HepG2 (cell line): ENCODE results near the gene NRN1L. TPM values are rescaled to one million over a fixed set of nuclear protein-coding genes. Genes with fewer than 3 reads are reported as not detected.
A peak's percentile ranks its signal among the peaks of the same experiment; 100 is the strongest.

Experiments used
- ATAD3A ChIP-seq: sonication (generic); formaldehyde crosslinking; IDR thresholded peaks from 2 replicates; pipeline ENCODE4 v1.4.0; 2020; ENCODE audit warnings: missing genetic modification reagents
- CEBPB ChIP-seq: IDR thresholded peaks from 2 replicates; pipeline ENCODE4 v1.6.1; 2011; ENCODE audit warnings: low read depth, low read length, improper control_type of control experiment, borderline replicate concordance
- CREM ChIP-seq, 2 experiments: sonication (generic) in 1 of 2; formaldehyde crosslinking in 1 of 2; IDR thresholded peaks; 2 replicates each; pipeline versions ENCODE4 v1.4.0 to v1.6.1; 2016 to 2020; ENCODE audit warnings: antibody characterized with exemption in 1 of 2, mild to moderate bottlenecking in 1 of 2, missing genetic modification reagents in 1 of 2
- HNF4G ChIP-seq, 2 experiments: sonication (generic) in 1 of 2; formaldehyde crosslinking in 1 of 2; IDR thresholded peaks; 2 replicates each; pipeline versions ENCODE4 v1.4.0 to v1.6.1; 2011 to 2020; ENCODE audit warnings: borderline replicate concordance in 2 of 2, low read depth in 2 of 2, mild to moderate bottlenecking in 2 of 2, low read length in 1 of 2, missing genetic modification reagents in 1 of 2, moderate library complexity in 1 of 2
- SPEN ChIP-seq: sonication (generic); formaldehyde crosslinking; IDR thresholded peaks from 2 replicates; pipeline ENCODE4 v1.5.1; 2020; ENCODE audit warnings: low read depth, mild to moderate bottlenecking, missing genetic modification reagents
- TAF15 ChIP-seq: fragments of 200-400 bp; formaldehyde crosslinking; IDR thresholded peaks from one replicate; pipeline ENCODE4 v1.6.1; 2018; ENCODE audit warnings: mild to moderate bottlenecking, low read depth, low read length; ENCODE audit not compliant: poor library complexity, severe bottlenecking
- ZBTB8A ChIP-seq: sonication (generic); formaldehyde crosslinking; IDR thresholded peaks from 2 replicates; pipeline ENCODE4 v1.4.0; 2020; ENCODE audit warnings: mild to moderate bottlenecking, low read depth, missing genetic modification reagents, borderline replicate concordance
- ZKSCAN1 ChIP-seq: fragments of 150-350 bp; IDR thresholded peaks from 2 replicates; pipeline ENCODE4 v1.6.1; 2014; ENCODE audit warnings: low read length
- ZMYM2 ChIP-seq: sonication (generic); formaldehyde crosslinking; IDR thresholded peaks from 2 replicates; pipeline ENCODE4 v1.8.0; 2022; ENCODE audit warnings: mild to moderate bottlenecking, missing genetic modification reagents
- ZNF101 ChIP-seq: sonication (generic); formaldehyde crosslinking; IDR thresholded peaks from 2 replicates; pipeline ENCODE4 v1.4.0; 2020; ENCODE audit warnings: mild to moderate bottlenecking, low read depth, missing genetic modification reagents, borderline replicate concordance
- ZNF20 ChIP-seq: sonication (generic); formaldehyde crosslinking; IDR thresholded peaks from 2 replicates; pipeline ENCODE4 v1.4.0; 2020; ENCODE audit warnings: mild to moderate bottlenecking, moderate library complexity, missing genetic modification reagents
- ZNF331 ChIP-seq: sonication (generic); formaldehyde crosslinking; IDR thresholded peaks from 2 replicates; pipeline ENCODE4 v1.4.0; 2020; ENCODE audit warnings: missing genetic modification reagents
- ZNF572 ChIP-seq: sonication (generic); formaldehyde crosslinking; IDR thresholded peaks from 2 replicates; pipeline ENCODE4 v1.5.1; 2020; ENCODE audit warnings: mild to moderate bottlenecking, missing genetic modification reagents
- ZSCAN12 ChIP-seq: sonication (generic); formaldehyde crosslinking; IDR thresholded peaks from 2 replicates; pipeline ENCODE4 v1.9.0; 2021; ENCODE audit warnings: mild to moderate bottlenecking, missing genetic modification reagents
- polyA plus RNA-seq, 8 experiments: library from polyadenylated mRNA; depleted of rRNA in 3 of 8; stranded (reverse) in 7 of 8; unstranded in 1 of 8; fragments of >200 nt; fragmentation: Illumina TruSeq in 4 of 8; extraction: Trizol in 4 of 8; gene quantifications; 2 replicates each; pipeline versions ENCODE4 v1.2.1 to v1.2.3, GENCODE V29; 2011 to 2016; ENCODE audit warnings: low read depth in 4 of 8, missing spikeins in 1 of 8, mixed read lengths in 1 of 8; ENCODE audit not compliant: insufficient read depth in 1 of 8
- total RNA-seq, 5 experiments: library from RNA; depleted of rRNA; stranded (reverse); fragments of >200 nt; fragmentation: Illumina TruSeq; extraction: Trizol; gene quantifications; 2 replicates each; pipeline ENCODE4 v1.2.3, GENCODE V29; 2016; ENCODE audit warnings: low read depth in 1 of 5
- TF ChIP-seq, protein P1 (sequence below): sonication (generic); formaldehyde crosslinking; IDR thresholded peaks from 2 replicates; pipeline ENCODE4 v1.9.0; 2021; ENCODE audit warnings: mild to moderate bottlenecking, missing genetic modification reagents
- TF ChIP-seq, protein P2 (sequence below): sonication (generic); formaldehyde crosslinking; IDR thresholded peaks from 2 replicates; pipeline ENCODE4 v1.5.0; 2020; ENCODE audit warnings: missing genetic modification reagents, mild to moderate bottlenecking, borderline replicate concordance
- TF ChIP-seq, protein P3 (sequence below): sonication (generic); formaldehyde crosslinking; IDR thresholded peaks from 2 replicates; pipeline ENCODE4 v1.4.0; 2020; ENCODE audit warnings: missing genetic modification reagents

The NRN1L gene
- total and polyA plus RNA-seq, 2 of the 13 experiments (the other 11 are each of a cell fraction or from before 2014, with no cell fraction given), result 0.53 to 1.2 TPM

DNA sequence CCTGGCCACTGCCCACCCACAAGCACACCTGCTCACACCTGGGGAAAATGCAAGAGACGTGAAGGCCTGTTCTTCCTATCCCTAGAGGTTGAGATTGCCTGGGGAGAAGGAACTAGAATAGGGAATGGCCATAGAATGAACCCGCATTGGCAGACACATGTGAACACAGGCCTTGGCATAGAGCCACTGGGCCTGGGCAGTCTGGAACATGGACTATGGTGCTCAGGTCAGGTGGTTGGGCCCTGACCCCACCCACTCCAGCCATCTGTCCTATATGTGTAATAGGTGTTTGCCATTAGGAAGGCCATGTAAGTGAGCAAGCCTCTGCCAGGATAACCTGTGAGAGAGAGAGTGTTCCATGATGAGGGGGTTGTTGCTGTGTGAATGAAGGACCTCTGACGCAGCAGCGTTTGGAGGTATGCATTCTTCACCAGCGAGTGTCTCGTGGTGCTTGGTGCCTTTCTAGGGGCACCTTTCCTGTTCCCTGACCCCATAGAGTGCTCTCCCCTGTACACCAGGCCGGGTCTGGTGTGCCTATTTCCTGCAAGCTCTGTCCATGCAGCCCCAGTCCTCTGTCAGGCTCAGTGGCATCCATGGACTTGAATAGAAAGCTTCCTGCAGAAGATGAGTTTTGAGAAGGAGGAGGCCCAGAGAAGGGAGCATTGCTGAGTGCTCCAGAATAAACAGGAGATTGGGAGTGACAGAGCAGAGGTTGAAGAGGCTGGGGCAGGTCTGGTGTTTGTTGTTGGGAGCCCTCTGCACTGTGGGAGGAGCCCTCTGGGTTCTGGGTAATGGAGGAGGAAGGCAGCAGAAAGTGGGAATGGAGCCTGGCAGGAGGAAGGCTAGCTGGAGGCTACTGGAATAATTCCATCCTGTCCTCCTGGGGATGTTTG is 31.4 kb downstream of the NRN1L start (continued):
- TF ChIP-seq, protein P1, sequence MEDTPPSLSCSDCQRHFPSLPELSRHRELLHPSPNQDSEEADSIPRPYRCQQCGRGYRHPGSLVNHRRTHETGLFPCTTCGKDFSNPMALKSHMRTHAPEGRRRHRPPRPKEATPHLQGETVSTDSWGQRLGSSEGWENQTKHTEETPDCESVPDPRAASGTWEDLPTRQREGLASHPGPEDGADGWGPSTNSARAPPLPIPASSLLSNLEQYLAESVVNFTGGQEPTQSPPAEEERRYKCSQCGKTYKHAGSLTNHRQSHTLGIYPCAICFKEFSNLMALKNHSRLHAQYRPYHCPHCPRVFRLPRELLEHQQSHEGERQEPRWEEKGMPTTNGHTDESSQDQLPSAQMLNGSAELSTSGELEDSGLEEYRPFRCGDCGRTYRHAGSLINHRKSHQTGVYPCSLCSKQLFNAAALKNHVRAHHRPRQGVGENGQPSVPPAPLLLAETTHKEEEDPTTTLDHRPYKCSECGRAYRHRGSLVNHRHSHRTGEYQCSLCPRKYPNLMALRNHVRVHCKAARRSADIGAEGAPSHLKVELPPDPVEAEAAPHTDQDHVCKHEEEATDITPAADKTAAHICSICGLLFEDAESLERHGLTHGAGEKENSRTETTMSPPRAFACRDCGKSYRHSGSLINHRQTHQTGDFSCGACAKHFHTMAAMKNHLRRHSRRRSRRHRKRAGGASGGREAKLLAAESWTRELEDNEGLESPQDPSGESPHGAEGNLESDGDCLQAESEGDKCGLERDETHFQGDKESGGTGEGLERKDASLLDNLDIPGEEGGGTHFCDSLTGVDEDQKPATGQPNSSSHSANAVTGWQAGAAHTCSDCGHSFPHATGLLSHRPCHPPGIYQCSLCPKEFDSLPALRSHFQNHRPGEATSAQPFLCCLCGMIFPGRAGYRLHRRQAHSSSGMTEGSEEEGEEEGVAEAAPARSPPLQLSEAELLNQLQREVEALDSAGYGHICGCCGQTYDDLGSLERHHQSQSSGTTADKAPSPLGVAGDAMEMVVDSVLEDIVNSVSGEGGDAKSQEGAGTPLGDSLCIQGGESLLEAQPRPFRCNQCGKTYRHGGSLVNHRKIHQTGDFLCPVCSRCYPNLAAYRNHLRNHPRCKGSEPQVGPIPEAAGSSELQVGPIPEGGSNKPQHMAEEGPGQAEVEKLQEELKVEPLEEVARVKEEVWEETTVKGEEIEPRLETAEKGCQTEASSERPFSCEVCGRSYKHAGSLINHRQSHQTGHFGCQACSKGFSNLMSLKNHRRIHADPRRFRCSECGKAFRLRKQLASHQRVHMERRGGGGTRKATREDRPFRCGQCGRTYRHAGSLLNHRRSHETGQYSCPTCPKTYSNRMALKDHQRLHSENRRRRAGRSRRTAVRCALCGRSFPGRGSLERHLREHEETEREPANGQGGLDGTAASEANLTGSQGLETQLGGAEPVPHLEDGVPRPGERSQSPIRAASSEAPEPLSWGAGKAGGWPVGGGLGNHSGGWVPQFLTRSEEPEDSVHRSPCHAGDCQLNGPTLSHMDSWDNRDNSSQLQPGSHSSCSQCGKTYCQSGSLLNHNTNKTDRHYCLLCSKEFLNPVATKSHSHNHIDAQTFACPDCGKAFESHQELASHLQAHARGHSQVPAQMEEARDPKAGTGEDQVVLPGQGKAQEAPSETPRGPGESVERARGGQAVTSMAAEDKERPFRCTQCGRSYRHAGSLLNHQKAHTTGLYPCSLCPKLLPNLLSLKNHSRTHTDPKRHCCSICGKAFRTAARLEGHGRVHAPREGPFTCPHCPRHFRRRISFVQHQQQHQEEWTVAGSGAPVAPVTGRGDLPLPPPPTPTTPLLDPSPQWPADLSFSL, result no peak
- TF ChIP-seq SPEN (CRISPR knock-in tag) (no peak), CEBPB (no peak), HNF4G (IDR thresholded peaks at IDR 0.05; ENCODE audit: borderline replicate concordance, low read depth, low read length) (0 out of 2 replicates have a peak, but pooled peaks have one; percentile 11), HNF4G (CRISPR knock-in tag; IDR thresholded peaks at IDR 0.05; ENCODE audit: borderline replicate concordance, low read depth) (no peak), TAF15 (no peak), ZNF20 (CRISPR knock-in tag) (no peak), CREM (IDR thresholded peaks at IDR 0.05) (no peak), CREM (CRISPR knock-in tag; IDR thresholded peaks at IDR 0.05) (no peak), ZBTB8A (CRISPR knock-in tag) (no peak), ZKSCAN1 (no peak), ZMYM2 (CRISPR knock-in tag) (no peak), ZSCAN12 (CRISPR knock-in tag) (no peak), ZNF331 (CRISPR knock-in tag) (no peak), ATAD3A (CRISPR knock-in tag) (no peak), ZNF101 (CRISPR knock-in tag) (no peak), ZNF572 (no peak)
- TF ChIP-seq, protein P2, sequence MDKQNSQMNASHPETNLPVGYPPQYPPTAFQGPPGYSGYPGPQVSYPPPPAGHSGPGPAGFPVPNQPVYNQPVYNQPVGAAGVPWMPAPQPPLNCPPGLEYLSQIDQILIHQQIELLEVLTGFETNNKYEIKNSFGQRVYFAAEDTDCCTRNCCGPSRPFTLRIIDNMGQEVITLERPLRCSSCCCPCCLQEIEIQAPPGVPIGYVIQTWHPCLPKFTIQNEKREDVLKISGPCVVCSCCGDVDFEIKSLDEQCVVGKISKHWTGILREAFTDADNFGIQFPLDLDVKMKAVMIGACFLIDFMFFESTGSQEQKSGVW, result no peak
- TF ChIP-seq, protein P3, sequence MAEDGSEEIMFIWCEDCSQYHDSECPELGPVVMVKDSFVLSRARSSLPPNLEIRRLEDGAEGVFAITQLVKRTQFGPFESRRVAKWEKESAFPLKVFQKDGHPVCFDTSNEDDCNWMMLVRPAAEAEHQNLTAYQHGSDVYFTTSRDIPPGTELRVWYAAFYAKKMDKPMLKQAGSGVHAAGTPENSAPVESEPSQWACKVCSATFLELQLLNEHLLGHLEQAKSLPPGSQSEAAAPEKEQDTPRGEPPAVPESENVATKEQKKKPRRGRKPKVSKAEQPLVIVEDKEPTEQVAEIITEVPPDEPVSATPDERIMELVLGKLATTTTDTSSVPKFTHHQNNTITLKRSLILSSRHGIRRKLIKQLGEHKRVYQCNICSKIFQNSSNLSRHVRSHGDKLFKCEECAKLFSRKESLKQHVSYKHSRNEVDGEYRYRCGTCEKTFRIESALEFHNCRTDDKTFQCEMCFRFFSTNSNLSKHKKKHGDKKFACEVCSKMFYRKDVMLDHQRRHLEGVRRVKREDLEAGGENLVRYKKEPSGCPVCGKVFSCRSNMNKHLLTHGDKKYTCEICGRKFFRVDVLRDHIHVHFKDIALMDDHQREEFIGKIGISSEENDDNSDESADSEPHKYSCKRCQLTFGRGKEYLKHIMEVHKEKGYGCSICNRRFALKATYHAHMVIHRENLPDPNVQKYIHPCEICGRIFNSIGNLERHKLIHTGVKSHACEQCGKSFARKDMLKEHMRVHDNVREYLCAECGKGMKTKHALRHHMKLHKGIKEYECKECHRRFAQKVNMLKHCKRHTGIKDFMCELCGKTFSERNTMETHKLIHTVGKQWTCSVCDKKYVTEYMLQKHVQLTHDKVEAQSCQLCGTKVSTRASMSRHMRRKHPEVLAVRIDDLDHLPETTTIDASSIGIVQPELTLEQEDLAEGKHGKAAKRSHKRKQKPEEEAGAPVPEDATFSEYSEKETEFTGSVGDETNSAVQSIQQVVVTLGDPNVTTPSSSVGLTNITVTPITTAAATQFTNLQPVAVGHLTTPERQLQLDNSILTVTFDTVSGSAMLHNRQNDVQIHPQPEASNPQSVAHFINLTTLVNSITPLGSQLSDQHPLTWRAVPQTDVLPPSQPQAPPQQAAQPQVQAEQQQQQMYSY (CRISPR knock-in tag), result no peak
